ENCODE measurements around the gene TRAF4. TPM values are rescaled to one million over a fixed set of nuclear protein-coding genes. Genes with fewer than 3 reads are reported as not detected.

The TRAF4 gene
- total RNA-seq, 4 donors from 2014 or later, result 26.7 to 38.4 (median 35.3) TPM

- no peaks in the 10 kb centered on the region for H3K9me3 ChIP-seq
- no peak overlapping the region for H3K27ac ChIP-seq
- H3K4me1 ChIP-seq, result peaks cover 60% of the 10 kb centered on the region
- peaks cover 23% of the 10 kb centered on the region for H3K36me3 ChIP-seq
- DNase-seq (ENCODE audit: low spot score in 2 of 2), result no peak
- no peak for TF ChIP-seq EP300 (IDR thresholded peaks at IDR 0.05)
- TF ChIP-seq POLR2A (IDR thresholded peaks at IDR 0.05), result no peak
- no peak for TF ChIP-seq POLR2AphosphoS5 (IDR thresholded peaks at IDR 0.05)
- TF ChIP-seq CTCF (IDR thresholded peaks at IDR 0.05), result no peak
- no peak overlapping the region for H3K4me3 ChIP-seq
- no peaks in the 10 kb centered on the region for H3K27me3 ChIP-seq
- 69% methylated on average over 15 of the region's 18 CpGs for WGBS
Measured at GRCh38 chr17:28748852-28749515, 5.2 kb downstream of the TRAF4 start.

- H3K27me3 ChIP-seq, result no peaks in the 10 kb centered on the region
- H3K27ac ChIP-seq, result no peak overlapping the region
- no peak for TF ChIP-seq CTCF (IDR thresholded peaks at IDR 0.05)
- TF ChIP-seq POLR2AphosphoS5 (IDR thresholded peaks at IDR 0.05), result no peak
- no peak for TF ChIP-seq POLR2A (IDR thresholded peaks at IDR 0.05)
- no peak for TF ChIP-seq EP300 (IDR thresholded peaks at IDR 0.05)
- H3K36me3 ChIP-seq, result peaks cover 23% of the 10 kb centered on the region
- H3K4me3 ChIP-seq, result no peak overlapping the region
- peaks cover 53% of the 10 kb centered on the region for H3K4me1 ChIP-seq
- WGBS, result 57% methylated on average over 10 of the region's 11 CpGs
- H3K9me3 ChIP-seq, result no peaks in the 10 kb centered on the region
- DNase-seq (ENCODE audit: low spot score in 2 of 2), result no peak
Measured at GRCh38 chr17:28749516-28750177, 5.8 kb downstream of the TRAF4 start.

GRCh38 chr17:28750178-28751047, 6.6 kb downstream of the TRAF4 start:
- Histone ChIP-seq H3K4me1 (peaks cover 45% of the 10 kb centered on the region), H3K9me3 (no peaks in the 10 kb centered on the region), H3K4me3 (no peak overlapping the region)

GRCh38 chr17:28751600-28752366, 8.0 kb downstream of the TRAF4 start:
- no peak for DNase-seq (ENCODE audit: low spot score in 2 of 2)
- no peak for TF ChIP-seq CTCF (IDR thresholded peaks at IDR 0.05)
- TF ChIP-seq EP300 (IDR thresholded peaks at IDR 0.05), result no peak
- no peak for TF ChIP-seq POLR2A (IDR thresholded peaks at IDR 0.05)
- no peak for TF ChIP-seq POLR2AphosphoS5 (IDR thresholded peaks at IDR 0.05)
- WGBS, result 90% methylated on average over 9 of the region's 10 CpGs
- H3K36me3 ChIP-seq, result peaks cover 23% of the 10 kb centered on the region
- H3K27ac ChIP-seq, result no peak overlapping the region
- H3K9me3 ChIP-seq, result no peaks in the 10 kb centered on the region
- H3K4me3 ChIP-seq, result no peak overlapping the region
- H3K4me1 ChIP-seq, result peaks cover 32% of the 10 kb centered on the region
- no peaks in the 10 kb centered on the region for H3K27me3 ChIP-seq

More at GRCh38 chr17:28750178-28751047, 6.6 kb downstream of the TRAF4 start:
- Histone ChIP-seq H3K27ac (no peak overlapping the region), H3K27me3 (no peaks in the 10 kb centered on the region), H3K36me3 (peaks cover 23% of the 10 kb centered on the region)
- 33% methylated on average over 20 of the region's 20 CpGs for WGBS
- DNase-seq (ENCODE audit: low spot score in 2 of 2), result peak; percentile 95 to 97
- no peak for TF ChIP-seq EP300 (IDR thresholded peaks at IDR 0.05)
- no peak for TF ChIP-seq POLR2A (IDR thresholded peaks at IDR 0.05)
- peak; percentile 100 for TF ChIP-seq CTCF (IDR thresholded peaks at IDR 0.05)
- TF ChIP-seq POLR2AphosphoS5 (IDR thresholded peaks at IDR 0.05), result peak in 2 of 3 donors; percentile 64 to 80

Data from suprapubic skin (tissue), 4 donors.